GM12878 (cell line): Measurements from ENCODE around the gene FCGR2B. TPM values are rescaled to one million over a fixed set of nuclear protein-coding genes. Genes with fewer than 3 reads are reported as not detected.
A peak's percentile ranks its signal among the peaks of the same experiment; 100 is the strongest.

Source experiments
- BRCA1 ChIP-seq: IDR thresholded peaks from 2 replicates; pipeline ENCODE4 v1.6.1; 2011; ENCODE audit warnings: low read depth, low read length, improper control_type of control experiment
- CBFB ChIP-seq: IDR thresholded peaks from 2 replicates; pipeline ENCODE4 v1.6.1; 2016; ENCODE audit warnings: antibody characterized with exemption, low read depth
- EGR1 ChIP-seq, 2 experiments: IDR thresholded peaks; 1 replicate in 1 of 2; 2 replicates in 1 of 2; pipeline ENCODE4 v1.6.1; 2011 to 2012; ENCODE audit warnings: low read depth in 2 of 2, low read length in 2 of 2, borderline replicate concordance in 1 of 2, mild to moderate bottlenecking in 1 of 2, moderate library complexity in 1 of 2
- HDAC6 ChIP-seq: fragments of 200-600 bp; sonication (generic); IDR thresholded peaks from one replicate; pipeline ENCODE4 v1.8.0; 2017; ENCODE audit warnings: antibody characterized with exemption; ENCODE audit not compliant: unreplicated experiment
- HSF1 ChIP-seq: fragments of 150-350 bp; IDR thresholded peaks from 2 replicates; pipeline ENCODE4 v1.6.1; 2014; ENCODE audit warnings: mild to moderate bottlenecking, low read depth, low read length
- IKZF1 ChIP-seq: fragments of 450-650 bp; conservative IDR thresholded peaks from 2 replicates; pipeline ENCODE4 v1.6.1; 2017; ENCODE audit warnings: antibody characterized with exemption, mild to moderate bottlenecking
- JUNB ChIP-seq: IDR thresholded peaks from 2 replicates; pipeline ENCODE4 v1.6.1; 2016; ENCODE audit warnings: antibody characterized with exemption, mild to moderate bottlenecking
- MEF2A ChIP-seq: IDR thresholded peaks from 2 replicates; pipeline ENCODE4 v1.6.1; 2011; ENCODE audit warnings: low read depth, mild to moderate bottlenecking, low read length, moderate library complexity; ENCODE audit not compliant: insufficient read depth
- MYC ChIP-seq: IDR thresholded peaks from 2 replicates; pipeline ENCODE4 v1.6.1; 2011; ENCODE audit warnings: mild to moderate bottlenecking, low read length, moderate library complexity, inconsistent platforms; ENCODE audit not compliant: insufficient read depth, insufficient replicate concordance, insufficient read length, severe bottlenecking
- NFIC ChIP-seq: IDR thresholded peaks from 2 replicates; pipeline ENCODE4 v1.6.1; 2012; ENCODE audit warnings: low read depth, mild to moderate bottlenecking, inconsistent platforms, low read length, moderate library complexity
- NFYA ChIP-seq: IDR thresholded peaks from 2 replicates; pipeline ENCODE4 v1.6.1; 2011; ENCODE audit warnings: low read depth, mild to moderate bottlenecking, low read length, improper control_type of control experiment, borderline replicate concordance
- NR2C1 ChIP-seq: fragments of 450-650 bp; IDR thresholded peaks from 2 replicates; pipeline ENCODE4 v1.6.1; 2017; ENCODE audit warnings: antibody characterized with exemption, mild to moderate bottlenecking, moderate library complexity
- NR2C2 ChIP-seq: IDR thresholded peaks from 2 replicates; pipeline ENCODE4 v1.6.1; 2011; ENCODE audit warnings: borderline replicate concordance, low read depth; ENCODE audit not compliant: control insufficient read depth, insufficient read length
- PKNOX1 ChIP-seq: fragments of 450-650 bp; IDR thresholded peaks from 2 replicates; pipeline ENCODE4 v1.6.1; 2016; ENCODE audit warnings: mild to moderate bottlenecking
- POLR2A ChIP-seq: IDR thresholded peaks from 2 replicates; pipeline ENCODE4 v1.6.1; 2011; ENCODE audit warnings: low read depth, mild to moderate bottlenecking, low read length
- RAD51 ChIP-seq: fragments of 450-650 bp; IDR thresholded peaks from 2 replicates; pipeline ENCODE4 v1.6.1; 2016; ENCODE audit warnings: moderate library complexity, mild to moderate bottlenecking, inconsistent platforms
- RBBP5 ChIP-seq: fragments of 200-600 bp; sonication (generic); conservative IDR thresholded peaks from 2 replicates; pipeline ENCODE4 v1.6.1; 2016
- SMARCA5 ChIP-seq: fragments of 450-650 bp; IDR thresholded peaks from 2 replicates; pipeline ENCODE4 v1.6.1; 2017; ENCODE audit warnings: mild to moderate bottlenecking
- TARDBP ChIP-seq: IDR thresholded peaks from 2 replicates; pipeline ENCODE4 v1.6.1; 2016; ENCODE audit warnings: borderline replicate concordance
- YBX1 ChIP-seq: fragments of 450-650 bp; IDR thresholded peaks from 2 replicates; pipeline ENCODE4 v1.6.1; 2016; ENCODE audit warnings: antibody characterized with exemption
- ZBTB40 ChIP-seq: fragments of 450-650 bp; IDR thresholded peaks from 2 replicates; pipeline ENCODE4 v1.6.1; 2016; ENCODE audit warnings: mild to moderate bottlenecking, moderate library complexity, borderline replicate concordance
- ZNF217 ChIP-seq: fragments of 450-650 bp; IDR thresholded peaks from 2 replicates; pipeline ENCODE4 v1.6.1; 2017; ENCODE audit warnings: antibody characterized with exemption, mild to moderate bottlenecking
- ZNF24 ChIP-seq: fragments of 450-650 bp; IDR thresholded peaks from 2 replicates; pipeline ENCODE4 v1.6.1; 2017; ENCODE audit warnings: antibody characterized with exemption, mild to moderate bottlenecking
- ZNF274 ChIP-seq: IDR thresholded peaks from one replicate; pipeline ENCODE4 v1.8.0; 2011; ENCODE audit not compliant: insufficient read length, insufficient read depth
- ZNF622 ChIP-seq: fragments of 450-650 bp; IDR thresholded peaks from 2 replicates; pipeline ENCODE4 v1.6.1; 2017; ENCODE audit warnings: mild to moderate bottlenecking, inconsistent platforms
- polyA plus RNA-seq, 11 experiments: library from polyadenylated mRNA; depleted of rRNA in 4 of 11; unstranded in 6 of 11; stranded (reverse) in 5 of 11; fragments of >200 nt; fragmentation: Nextera tagmentation in 4 of 11; fragmentation: Illumina TruSeq in 1 of 11; extraction: Ambion mirVana in 4 of 11; extraction: Trizol in 1 of 11; gene quantifications; 1 replicate in 1 of 11; 2 replicates in 10 of 11; pipeline versions ENCODE4 v1.2.1 to v1.2.3, GENCODE V29; 2011 to 2016; ENCODE audit warnings: inconsistent platforms in 2 of 11, missing spikeins in 2 of 11, low read depth in 1 of 11
- total RNA-seq, 4 experiments: library from RNA; depleted of rRNA in 3 of 4; stranded (reverse); fragments of >200 nt in 3 of 4; fragmentation: Illumina TruSeq in 1 of 4; extraction: Trizol in 1 of 4; gene quantifications; 2 replicates each; pipeline versions ENCODE4 v1.2.1 to v1.2.3, GENCODE V29; 2013 to 2021

Gene FCGR2B
- total and polyA plus RNA-seq, 10 of the 15 experiments (the other 5 are each of a cell fraction or from before 2014, with no cell fraction given) = 76.6 to 216 (median 108) TPM

GRCh38 chr1:161727256-161727924 is 64.4 kb downstream of the FCGR2B start (continued):
- no peak for TF ChIP-seq PKNOX1
- TF ChIP-seq HSF1 = no peak
- no peak for TF ChIP-seq RBBP5
- TF ChIP-seq RAD51 = no peak
- peak; percentile 83 for TF ChIP-seq IKZF1
- TF ChIP-seq YBX1 = no peak
- no peak for TF ChIP-seq ZBTB40
- peak; percentile 10; the same call in 1 of the 2 replicates for TF ChIP-seq JUNB
- TF ChIP-seq MEF2A = 0 out of 2 replicates have a peak, but pooled peaks have one; percentile 4
- TF ChIP-seq NR2C2 = no peak
- no peak for TF ChIP-seq MYC
- TF ChIP-seq HDAC6 = no peak
- no peak for TF ChIP-seq ZNF622
- no peak for TF ChIP-seq ZNF274
- TF ChIP-seq NFIC = 0 out of 2 replicates have a peak, but pooled peaks have one; percentile 56
- TF ChIP-seq ZNF24 = no peak
- TF ChIP-seq TARDBP = no peak
- TF ChIP-seq POLR2A = no peak
- TF ChIP-seq SMARCA5 = no peak
- 0 out of 3 replicates have a peak, but pooled peaks of 1 of the 2 experiments have one; percentile 14 for TF ChIP-seq EGR1 (IDR thresholded peaks at IDR 0.05; ENCODE audit: borderline replicate concordance in 1 of 2, low read depth in 2 of 2, low read length in 2 of 2)
- TF ChIP-seq NR2C1 = no peak
- TF ChIP-seq BRCA1 = no peak
- TF ChIP-seq NFYA = no peak
- peak; percentile 88 for TF ChIP-seq CBFB
- no peak for TF ChIP-seq ZNF217
